ENCODE results near the gene TACSTD2.

The TACSTD2 gene

GRCh38 chr1:58592522-58593134 lies 15.6 kb upstream of the TACSTD2 start:
- DNase-seq (ENCODE audit: low read depth in 1 of 2, low spot score in 1 of 2) = no peak
- Histone ChIP-seq H3K27me3 (ENCODE audit: insufficient read depth, poor library complexity, severe bottlenecking) (no peaks in the 10 kb centered on the region), H3K27ac (replicated peaks) (no peak overlapping the region), H3K4me3 (replicated peaks; ENCODE audit: insufficient read depth, low read length) (no peak overlapping the region)
- no peak for TF ChIP-seq POLR2AphosphoS5 (IDR thresholded peaks at IDR 0.05; ENCODE audit: low read depth)
- TF ChIP-seq CTCF (IDR thresholded peaks at IDR 0.05; ENCODE audit: insufficient read depth, low read length) = no peak
- no peak for TF ChIP-seq GABPA (IDR thresholded peaks at IDR 0.05; ENCODE audit: low read depth)
- TF ChIP-seq REST (IDR thresholded peaks at IDR 0.05; ENCODE audit: insufficient replicate concordance, low read depth) = no peak
- no peak for TF ChIP-seq SPI1 (IDR thresholded peaks at IDR 0.05; ENCODE audit: borderline replicate concordance, low read depth)

- Histone ChIP-seq H3K27ac (replicated peaks) (no peak overlapping the region), H3K27me3 (ENCODE audit: insufficient read depth, poor library complexity, severe bottlenecking) (no peaks in the 10 kb centered on the region), H3K4me3 (replicated peaks; ENCODE audit: insufficient read depth, low read length) (no peak overlapping the region)
- no peak for DNase-seq (ENCODE audit: low read depth in 1 of 2, low spot score in 1 of 2)
- TF ChIP-seq REST (IDR thresholded peaks at IDR 0.05; ENCODE audit: insufficient replicate concordance, low read depth) (no peak), SPI1 (IDR thresholded peaks at IDR 0.05; ENCODE audit: borderline replicate concordance, low read depth) (no peak), GABPA (IDR thresholded peaks at IDR 0.05; ENCODE audit: low read depth) (no peak), CTCF (IDR thresholded peaks at IDR 0.05; ENCODE audit: insufficient read depth, low read length) (no peak)
Observed at GRCh38 chr1:58591806-58592205, 14.8 kb upstream of the TACSTD2 start.

GRCh38 chr1:58590019-58590418 lies 13.0 kb upstream of the TACSTD2 start:
- TF ChIP-seq SPI1 (IDR thresholded peaks at IDR 0.05; ENCODE audit: borderline replicate concordance, low read depth) = no peak
- TF ChIP-seq CTCF (IDR thresholded peaks at IDR 0.05; ENCODE audit: insufficient read depth, low read length) = no peak
- no peak for TF ChIP-seq POLR2AphosphoS5 (IDR thresholded peaks at IDR 0.05; ENCODE audit: low read depth)
- no peak for TF ChIP-seq GABPA (IDR thresholded peaks at IDR 0.05; ENCODE audit: low read depth)
- no peak for TF ChIP-seq REST (IDR thresholded peaks at IDR 0.05; ENCODE audit: insufficient replicate concordance, low read depth)
- Histone ChIP-seq H3K27me3 (ENCODE audit: insufficient read depth, poor library complexity, severe bottlenecking) (no peaks in the 10 kb centered on the region), H3K4me3 (replicated peaks; ENCODE audit: insufficient read depth, low read length) (no peak overlapping the region), H3K27ac (replicated peaks) (no peak overlapping the region)
- no peak for DNase-seq (ENCODE audit: low read depth in 1 of 2, low spot score in 1 of 2)
